IMR-90 (cell line): ENCODE results near the gene KRT8. TPM values are rescaled to one million over a fixed set of nuclear protein-coding genes. Genes with fewer than 3 reads are reported as not detected.
A peak's percentile ranks its signal among the peaks of the same experiment; 100 is the strongest.

ENCODE experiments used
- ATAC-seq: fragments of 200-7000 bp; cut with Tn5 transposase; 2 replicates; pipeline ENCODE4 v1.9.1; 2020; ENCODE audit warnings: low read depth, mild to moderate bottlenecking, moderate library complexity
- BruUV-seq: library from RNA; stranded (reverse); fragments of 400-500 nt; replicated peaks from 2 replicates; lab custom pipeline; 2021; lab: Mats Ljungman, UMichigan
- CTCF ChIA-PET: fragments of 300-600 bp; formaldehyde crosslinking; extraction: SDS; loops from one replicate; lab custom pipeline; 2021; ENCODE audit warnings: antibody characterized with exemption; lab: Yijun Ruan, JAX
- POLR2A ChIA-PET: fragments of 300-600 bp; sonication (Branson Sonifier 250); formaldehyde crosslinking; loops from one replicate; lab custom pipeline; 2022; ENCODE audit warnings: antibody characterized with exemption; ENCODE audit not compliant: unreplicated experiment; lab: Charles Lee
- DNase-seq: peaks from one replicate; pipeline ENCODE4 v3.0.0; 2013
- H2AFZ ChIP-seq: replicated peaks from 2 replicates; pipeline ENCODE3; 2013; ENCODE audit warnings: low read length, mild to moderate bottlenecking; ENCODE audit not compliant: poor library complexity
- H2AK5ac ChIP-seq: 2 replicates; pipeline ENCODE4 v1.6.1; 2013; ENCODE audit warnings: low read depth, low read length, inconsistent platforms
- H2AK9ac ChIP-seq: replicated peaks from 2 replicates; pipeline ENCODE3; 2013; ENCODE audit warnings: mild to moderate bottlenecking, low read depth, low read length, moderate library complexity; ENCODE audit not compliant: poor library complexity
- H2BK120ac ChIP-seq: 2 replicates; pipeline ENCODE4 v1.6.1; 2013; ENCODE audit warnings: low read depth, low read length, inconsistent platforms
- H2BK15ac ChIP-seq: 3 replicates; pipeline ENCODE4 v1.6.1; 2013; ENCODE audit warnings: low read depth, low read length, inconsistent platforms
- H2BK20ac ChIP-seq: 2 replicates; pipeline ENCODE4 v1.6.1; 2013; ENCODE audit warnings: low read depth, mild to moderate bottlenecking, inconsistent platforms, low read length, moderate library complexity
- H2BK5ac ChIP-seq: 2 replicates; pipeline ENCODE4 v1.6.1; 2013; ENCODE audit warnings: mild to moderate bottlenecking, low read depth, low read length, inconsistent platforms; ENCODE audit not compliant: poor library complexity, severe bottlenecking
- H3K14ac ChIP-seq: replicated peaks from 2 replicates; pipeline ENCODE4 v1.6.1; 2013; ENCODE audit warnings: low read depth, low read length, inconsistent platforms
- H3K18ac ChIP-seq: 2 replicates; pipeline ENCODE4 v1.6.1; 2013; ENCODE audit warnings: low read depth, low read length, control low read depth
- H3K23ac ChIP-seq: 2 replicates; pipeline ENCODE4 v1.6.1; 2013; ENCODE audit warnings: low read depth, low read length, inconsistent platforms
- H3K27ac ChIP-seq: 2 replicates; pipeline ENCODE4 v1.5.1; 2013; ENCODE audit warnings: mild to moderate bottlenecking, control low read depth, low read length; ENCODE audit not compliant: insufficient read depth
- H3K27me3 ChIP-seq: 2 replicates; pipeline ENCODE4 v1.6.1; 2013; ENCODE audit warnings: low read length; ENCODE audit not compliant: control insufficient read depth, insufficient read depth
- H3K36me3 ChIP-seq: 2 replicates; pipeline ENCODE4 v1.6.1; 2013; ENCODE audit warnings: low read length, mixed read lengths; ENCODE audit not compliant: control insufficient read depth, insufficient read depth
- H3K4ac ChIP-seq: 2 replicates; pipeline ENCODE4 v1.6.1; 2013; ENCODE audit warnings: low read depth, low read length, inconsistent platforms
- H3K4me1 ChIP-seq: 2 replicates; pipeline ENCODE4 v1.6.1; 2013; ENCODE audit warnings: low read length, mixed read lengths; ENCODE audit not compliant: control insufficient read depth, insufficient read depth
- H3K4me2 ChIP-seq: 2 replicates; pipeline ENCODE4 v1.6.1; 2013; ENCODE audit warnings: low read depth, mild to moderate bottlenecking, control low read depth, low read length, moderate library complexity
- H3K4me3 ChIP-seq: 2 replicates; pipeline ENCODE4 v1.5.1; 2013; ENCODE audit warnings: low read depth, mild to moderate bottlenecking, control low read depth, low read length, moderate library complexity; ENCODE audit not compliant: insufficient read depth
- H3K56ac ChIP-seq: 2 replicates; pipeline ENCODE4 v1.6.1; 2013; ENCODE audit warnings: low read length, inconsistent platforms; ENCODE audit not compliant: insufficient read depth; ENCODE audit errors: extremely low read depth
- H3K79me1 ChIP-seq, 2 experiments: 2 replicates each; pipeline ENCODE4 v1.6.1; 2013; ENCODE audit warnings: low read length in 2 of 2, inconsistent platforms in 1 of 2, low read depth in 1 of 2
- H3K9ac ChIP-seq: 2 replicates; pipeline ENCODE4 v1.6.1; 2013; ENCODE audit warnings: low read depth, low read length, control low read depth
- H3K9me1 ChIP-seq: 2 replicates; pipeline ENCODE4 v1.6.1; 2013; ENCODE audit warnings: low read length, inconsistent platforms; ENCODE audit not compliant: insufficient read depth
- H3K9me3 ChIP-seq: 2 replicates; pipeline ENCODE4 v1.6.1; 2013; ENCODE audit warnings: low read length; ENCODE audit not compliant: control insufficient read depth, insufficient read depth
- H4K20me1 ChIP-seq: 2 replicates; pipeline ENCODE4 v1.6.1; 2013; ENCODE audit warnings: low read length, inconsistent platforms; ENCODE audit not compliant: insufficient read depth
- H4K5ac ChIP-seq: 2 replicates; pipeline ENCODE4 v1.6.1; 2013; ENCODE audit warnings: mild to moderate bottlenecking, low read depth, low read length, control low read depth
- H4K8ac ChIP-seq, 2 experiments: 2 replicates each; pipeline ENCODE4 v1.6.1; 2013; ENCODE audit warnings: low read depth in 2 of 2, low read length in 2 of 2, control low read depth in 1 of 2, inconsistent platforms in 1 of 2
- H4K91ac ChIP-seq: 2 replicates; pipeline ENCODE4 v1.6.1; 2013; ENCODE audit warnings: low read depth, low read length, inconsistent platforms; ENCODE audit not compliant: insufficient read depth
- CHD1 ChIP-seq: IDR thresholded peaks from 2 replicates; pipeline ENCODE4 v1.6.1; 2012; ENCODE audit warnings: low read depth, low read length, improper control_type of control experiment
- FOS ChIP-seq: fragments of 150-350 bp; IDR thresholded peaks from 2 replicates; pipeline ENCODE4 v1.6.1; 2016; ENCODE audit warnings: low read depth, low read length
- MAZ ChIP-seq: IDR thresholded peaks from 2 replicates; pipeline ENCODE4 v1.6.1; 2012; ENCODE audit warnings: low read depth, mild to moderate bottlenecking, low read length, improper control_type of control experiment, moderate library complexity, borderline replicate concordance
- MXI1 ChIP-seq: IDR thresholded peaks from 2 replicates; pipeline ENCODE4 v1.6.1; 2012; ENCODE audit warnings: low read depth, mild to moderate bottlenecking, low read length, moderate library complexity, borderline replicate concordance
- RAD21 ChIP-seq: IDR thresholded peaks from 2 replicates; pipeline ENCODE4 v1.6.1; 2012; ENCODE audit warnings: low read length, improper control_type of control experiment
- RFX5 ChIP-seq: IDR thresholded peaks from 2 replicates; pipeline ENCODE4 v1.8.0; 2012; ENCODE audit warnings: low read depth, mild to moderate bottlenecking, low read length, moderate library complexity
- WGBS, 2 experiments: methylation state at CpG; one replicate each; pipeline versions ENCODE4 v1.1.5 to v1.1.7; 2013; ENCODE audit warnings: missing lambda C conversion rate in 2 of 2; ENCODE audit not compliant: insufficient read length in 1 of 2; ENCODE audit errors: extremely low coverage in 2 of 2; 5-methylcytosine and 5-hydroxymethylcytosine counted together
- dilution Hi-C: fragments of 300-500 bp; cut with HindIII; formaldehyde crosslinking; loops from one replicate; pipeline ENCODE4 v1.14.3; 2018; ENCODE audit warnings: low sequenced_read_pairs; ENCODE audit not compliant: unreplicated experiment
- in situ Hi-C: fragments of 300-500 bp; cut with MboI; formaldehyde crosslinking; loops from 3 replicates; pipeline ENCODE4 v1.14.3; 2019; ENCODE audit warnings: low sequenced_read_pairs, inconsistent platforms, mixed read lengths
- intact Hi-C: fragments of 100-400 bp; cut with micrococcal nuclease; formaldehyde crosslinking; loops from 2 replicates; pipeline ENCODE4 v1.10.0; 2022
- polyA plus RNA-seq, 3 experiments: library from polyadenylated mRNA; depleted of rRNA; stranded (reverse); fragments of >200 nt; gene quantifications; 2 replicates each; pipeline ENCODE4 v1.2.3, GENCODE V29; 2012; ENCODE audit warnings: low replicate concordance in 1 of 3
- total RNA-seq: library from RNA; depleted of rRNA; stranded (reverse); fragments of >200 nt; gene quantifications from 2 replicates; pipeline ENCODE4 v1.2.3, GENCODE V29; 2012
- TF ChIP-seq, protein P1 (sequence below): fragments of 150-350 bp; IDR thresholded peaks from 2 replicates; pipeline ENCODE4 v1.6.1; 2017; ENCODE audit warnings: mild to moderate bottlenecking, antibody characterized with exemption, low read length, low read depth
- TF ChIP-seq, protein P2 (sequence below): conservative IDR thresholded peaks from 2 replicates; pipeline ENCODE4 v1.5.1; 2012; ENCODE audit warnings: mild to moderate bottlenecking, low read depth, low read length, improper control_type of control experiment
- TF ChIP-seq, protein P3 (sequence below): fragments of 150-350 bp; IDR thresholded peaks from 2 replicates; pipeline ENCODE4 v1.6.1; 2016; ENCODE audit warnings: low read depth, mild to moderate bottlenecking, low read length, moderate library complexity, borderline replicate concordance

KRT8 gene
- total and polyA plus RNA-seq, 2 of the 4 experiments (the other 2 are of a cell fraction): 10.9 to 39.3 TPM

DNA sequence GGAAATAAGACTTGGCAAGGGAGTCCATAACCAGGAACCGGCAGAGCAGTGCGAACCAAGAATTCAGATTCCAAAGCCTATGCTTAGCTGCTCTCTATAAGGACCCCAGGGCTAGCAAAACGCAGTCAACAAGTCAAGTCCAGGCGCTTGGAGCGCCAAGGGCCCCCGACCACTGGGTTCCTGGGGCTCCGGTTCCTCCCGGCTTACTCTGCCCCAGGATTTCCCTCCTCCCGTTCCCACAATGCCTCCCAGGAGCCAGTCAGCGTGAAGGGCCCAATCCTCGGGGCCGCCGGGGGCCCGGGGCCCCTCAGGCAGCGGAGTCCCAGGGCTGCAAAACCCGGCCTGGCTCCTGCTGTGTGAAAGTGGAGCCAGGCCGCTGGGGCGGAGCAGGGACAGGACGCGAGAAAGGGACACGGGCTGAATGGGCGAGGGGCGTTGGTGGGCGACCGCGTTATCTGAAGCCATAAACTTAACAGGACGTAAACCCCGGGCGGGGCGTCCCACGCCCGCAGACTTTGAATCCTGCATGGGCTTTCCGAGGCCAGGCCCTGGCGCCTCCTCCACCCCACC, 1.5 kb downstream of the KRT8 start:
- dilution Hi-C loops (no loop called here), in situ Hi-C loops (no loop called here), intact Hi-C loops (no loop called here)
- peak overlapping the region; percentile 69 for H2AFZ ChIP-seq
- H2AK5ac ChIP-seq: no peak overlapping the region
- peak overlapping the region; percentile 45; the same call in 1 of the 2 replicates for H3K4ac ChIP-seq
- H4K20me1 ChIP-seq: no peaks in the 10 kb centered on the region
- peak overlapping the region; percentile 71 for H3K4me2 ChIP-seq
- peak overlapping the region; percentile 61 for H3K27ac ChIP-seq
- peaks cover 5% of the 10 kb centered on the region for H3K36me3 ChIP-seq
- H2AK9ac ChIP-seq: no peak overlapping the region
- H3K14ac ChIP-seq: no peak overlapping the region
- peak; percentile 70 for ATAC-seq
- H2BK5ac ChIP-seq: no peak overlapping the region
- H4K5ac ChIP-seq: peak overlapping the region; percentile 99
- no peak overlapping the region; the same call in 1 of the 2 replicates for H4K91ac ChIP-seq
- no peak overlapping the region for H3K23ac ChIP-seq
- H3K56ac ChIP-seq: no peak overlapping the region
- H3K79me1 ChIP-seq: no peaks in the 10 kb centered on the region; a peak in 1 of 4 replicates
- H3K4me3 ChIP-seq: peak overlapping the region; percentile 34
- H3K9me3 ChIP-seq: no peaks in the 10 kb centered on the region
- peak overlapping the region; percentile 75 for H3K9ac ChIP-seq
- peaks cover 7% of the 10 kb centered on the region for H3K9me1 ChIP-seq
- DNase-seq: peak; percentile 53
- H4K8ac ChIP-seq: peak overlapping the region; percentile 78 to 97
- peak overlapping the region; percentile 56; the same call in 1 of the 2 replicates for H3K18ac ChIP-seq
- H3K27me3 ChIP-seq: no peaks in the 10 kb centered on the region
- POLR2A ChIA-PET: no interaction called here
- H2BK20ac ChIP-seq: no peak overlapping the region
- TF ChIP-seq, protein P1, sequence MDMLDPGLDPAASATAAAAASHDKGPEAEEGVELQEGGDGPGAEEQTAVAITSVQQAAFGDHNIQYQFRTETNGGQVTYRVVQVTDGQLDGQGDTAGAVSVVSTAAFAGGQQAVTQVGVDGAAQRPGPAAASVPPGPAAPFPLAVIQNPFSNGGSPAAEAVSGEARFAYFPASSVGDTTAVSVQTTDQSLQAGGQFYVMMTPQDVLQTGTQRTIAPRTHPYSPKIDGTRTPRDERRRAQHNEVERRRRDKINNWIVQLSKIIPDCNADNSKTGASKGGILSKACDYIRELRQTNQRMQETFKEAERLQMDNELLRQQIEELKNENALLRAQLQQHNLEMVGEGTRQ: no peak
- TF ChIP-seq RAD21 (no peak), MXI1 (no peak), FOS (no peak), MAZ (no peak), RFX5 (no peak), CHD1 (no peak)
- TF ChIP-seq, protein P2, sequence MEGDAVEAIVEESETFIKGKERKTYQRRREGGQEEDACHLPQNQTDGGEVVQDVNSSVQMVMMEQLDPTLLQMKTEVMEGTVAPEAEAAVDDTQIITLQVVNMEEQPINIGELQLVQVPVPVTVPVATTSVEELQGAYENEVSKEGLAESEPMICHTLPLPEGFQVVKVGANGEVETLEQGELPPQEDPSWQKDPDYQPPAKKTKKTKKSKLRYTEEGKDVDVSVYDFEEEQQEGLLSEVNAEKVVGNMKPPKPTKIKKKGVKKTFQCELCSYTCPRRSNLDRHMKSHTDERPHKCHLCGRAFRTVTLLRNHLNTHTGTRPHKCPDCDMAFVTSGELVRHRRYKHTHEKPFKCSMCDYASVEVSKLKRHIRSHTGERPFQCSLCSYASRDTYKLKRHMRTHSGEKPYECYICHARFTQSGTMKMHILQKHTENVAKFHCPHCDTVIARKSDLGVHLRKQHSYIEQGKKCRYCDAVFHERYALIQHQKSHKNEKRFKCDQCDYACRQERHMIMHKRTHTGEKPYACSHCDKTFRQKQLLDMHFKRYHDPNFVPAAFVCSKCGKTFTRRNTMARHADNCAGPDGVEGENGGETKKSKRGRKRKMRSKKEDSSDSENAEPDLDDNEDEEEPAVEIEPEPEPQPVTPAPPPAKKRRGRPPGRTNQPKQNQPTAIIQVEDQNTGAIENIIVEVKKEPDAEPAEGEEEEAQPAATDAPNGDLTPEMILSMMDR: no peak
- TF ChIP-seq, protein P3, sequence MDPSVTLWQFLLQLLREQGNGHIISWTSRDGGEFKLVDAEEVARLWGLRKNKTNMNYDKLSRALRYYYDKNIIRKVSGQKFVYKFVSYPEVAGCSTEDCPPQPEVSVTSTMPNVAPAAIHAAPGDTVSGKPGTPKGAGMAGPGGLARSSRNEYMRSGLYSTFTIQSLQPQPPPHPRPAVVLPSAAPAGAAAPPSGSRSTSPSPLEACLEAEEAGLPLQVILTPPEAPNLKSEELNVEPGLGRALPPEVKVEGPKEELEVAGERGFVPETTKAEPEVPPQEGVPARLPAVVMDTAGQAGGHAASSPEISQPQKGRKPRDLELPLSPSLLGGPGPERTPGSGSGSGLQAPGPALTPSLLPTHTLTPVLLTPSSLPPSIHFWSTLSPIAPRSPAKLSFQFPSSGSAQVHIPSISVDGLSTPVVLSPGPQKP: no peak
- H2BK120ac ChIP-seq: peak overlapping the region; percentile 35; the same call in 1 of the 2 replicates
- no peak overlapping the region for H2BK15ac ChIP-seq
- peaks cover 15% of the 10 kb centered on the region for H3K4me1 ChIP-seq
- BruUV-seq: no TSS peak
- CTCF ChIA-PET: no interaction called here
- WGBS, 2 experiments: 32% methylated on average over 11 of the region's 34 CpGs; no CpG with 5 or more reads in 1 of the 2 experiments
